ENCODE measurements around the gene SEMG2. TPM values are rescaled to one million over a fixed set of nuclear protein-coding genes. Genes with fewer than 3 reads are reported as not detected.

The SEMG2 gene
- total RNA-seq, 1 donor from 2014 or later: not detected

Other genes starting within 250 kb of the SEMG2 start
- 0.20 and 0.21 TPM in 2 replicates for gene KCNS1, start 120.2 kb upstream of the SEMG2 start, total RNA-seq
- gene WFDC5, start 106.2 kb upstream of the SEMG2 start, total RNA-seq: not detected in 2 replicates
- not detected in 2 replicates for gene WFDC12, start 96.9 kb upstream of the SEMG2 start, total RNA-seq
- not detected in 2 replicates for gene PI3, start 46.5 kb upstream of the SEMG2 start, total RNA-seq
- gene SEMG1, start 14.3 kb upstream of the SEMG2 start, total RNA-seq: not detected in 2 replicates
- gene SLPI, start 33.2 kb downstream of the SEMG2 start, total RNA-seq: 0.18 TPM in 1 of 2 replicates, not detected in the other
- not detected in 2 replicates for gene RBPJL, start 85.5 kb downstream of the SEMG2 start, total RNA-seq
- not detected in 2 replicates for gene MATN4, start 86.9 kb downstream of the SEMG2 start, total RNA-seq
- gene SDC4, start 127.1 kb downstream of the SEMG2 start, total RNA-seq: 24.6 and 32.4 TPM in 2 replicates
- 21.4 and 35.7 TPM in 2 replicates for gene SYS1, start 141.8 kb downstream of the SEMG2 start, total RNA-seq
- not detected in 2 replicates for gene TP53TG5, start 157.0 kb downstream of the SEMG2 start, total RNA-seq
- gene DBNDD2, start 186.9 kb downstream of the SEMG2 start, total RNA-seq: 12.6 and 17.3 TPM in 2 replicates
- 22.1 and 22.8 TPM in 2 replicates for gene PIGT, start 194.8 kb downstream of the SEMG2 start, total RNA-seq
- not detected in 2 replicates for gene WFDC2, start 248.4 kb downstream of the SEMG2 start, total RNA-seq